ENCODE results near the gene KCNQ1.

DNA sequence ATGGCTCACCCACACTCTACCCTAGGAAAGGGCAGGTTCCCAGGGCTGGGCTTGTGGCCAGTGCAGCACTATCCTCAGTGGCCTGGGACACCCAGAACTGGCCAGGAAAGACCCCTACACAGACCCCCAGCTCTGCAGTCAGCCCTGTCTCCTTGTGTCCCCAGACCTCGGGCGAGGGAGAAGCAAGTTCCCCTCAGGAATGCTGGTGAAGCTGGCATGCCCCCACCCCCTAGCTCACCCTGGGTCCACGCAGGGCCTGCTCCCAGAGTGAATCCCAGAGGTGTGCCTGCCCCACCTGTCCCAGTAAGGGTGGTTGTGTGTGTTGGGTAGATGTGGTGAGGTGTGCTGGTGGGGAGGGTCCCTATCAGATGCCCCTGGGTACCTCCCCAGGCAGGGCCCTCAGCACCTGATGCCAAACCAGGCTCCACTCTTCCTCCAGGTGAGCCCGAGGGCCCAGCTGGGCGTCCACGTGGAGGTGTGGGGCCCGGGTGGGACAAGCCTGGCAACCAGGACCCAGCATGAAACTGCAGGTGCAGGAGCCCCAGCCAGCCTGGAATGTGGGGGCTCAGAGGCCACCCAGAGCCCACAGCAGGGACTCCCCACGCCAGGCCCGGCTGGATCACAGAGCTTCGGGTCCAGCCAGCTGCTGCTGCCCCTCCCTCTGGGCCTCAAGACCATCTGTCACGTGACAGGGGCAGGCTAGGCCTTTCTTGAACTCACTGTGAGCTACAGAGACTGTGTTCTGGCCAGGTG lies 303.4 kb downstream of the KCNQ1 start:
- TF ChIP-seq CTCF (IDR thresholded peaks at IDR 0.05 in 2 of 3, conservative IDR thresholded peaks at IDR 0.05 in 1 of 3; ENCODE audit: borderline replicate concordance in 1 of 3, insufficient read depth in 1 of 3, low read depth in 2 of 3, low read length in 2 of 3) = no peak
- no peak for TF ChIP-seq EZH2 (IDR thresholded peaks at IDR 0.05)
- no peak for TF ChIP-seq SP1 (IDR thresholded peaks at IDR 0.05; ENCODE audit: low read depth)
- TF ChIP-seq POLR2AphosphoS5 (IDR thresholded peaks at IDR 0.05; ENCODE audit: low read depth, low read length) = no peak
- no peak for TF ChIP-seq CBX3 (IDR thresholded peaks at IDR 0.05; ENCODE audit: low read depth)
- no peak for TF ChIP-seq ZNF274 (IDR thresholded peaks at IDR 0.05; ENCODE audit: low read depth, low read length)
